ENCODE data around the gene GNL1.
"Not testable (repeated sequence)": the region's sequence is repeated elsewhere in the genome, so short reads cannot be mapped to it uniquely, and the experiment has no call there.

Gene GNL1

GRCh38 chr6:30529349-30529875 is 26.9 kb downstream of the GNL1 start:
- DNase-seq, result peak; percentile 28

DNA sequence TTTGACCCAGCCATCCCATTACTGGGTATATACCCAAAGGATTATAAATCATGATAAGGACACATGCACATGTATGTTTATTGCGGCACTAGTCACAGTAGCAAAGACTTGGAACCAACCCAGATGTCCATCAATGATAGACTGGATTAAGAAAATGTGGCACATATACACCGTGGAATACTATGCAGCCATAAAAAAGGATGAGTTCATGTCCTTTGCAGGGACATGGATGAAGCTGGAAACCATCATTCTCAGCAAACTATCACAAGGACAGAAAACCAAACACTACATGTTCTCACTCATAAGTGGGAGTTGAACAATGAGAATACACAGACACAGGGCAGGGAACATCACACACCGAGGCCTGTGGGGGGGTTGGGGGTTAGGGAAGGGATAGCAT is 29.8 kb downstream of the GNL1 start:
- not testable (repeated sequence) for DNase-seq

- not testable (repeated sequence) for DNase-seq
Observed at GRCh38 chr6:30521952-30522351, 34.3 kb downstream of the GNL1 start.

- DNase-seq, result not testable (repeated sequence)
Observed at GRCh38 chr6:30521082-30521481, 35.2 kb downstream of the GNL1 start.

GRCh38 chr6:30520522-30520921 is 35.8 kb downstream of the GNL1 start:
- no peak for DNase-seq

GRCh38 chr6:30518505-30519145 is 37.7 kb downstream of the GNL1 start:
- peak; percentile 46 for DNase-seq

GRCh38 chr6:30517767-30518504 is 38.4 kb downstream of the GNL1 start:
- not testable (repeated sequence) for DNase-seq

- not testable (repeated sequence) for DNase-seq
Observed at GRCh38 chr6:30516754-30517076, 39.6 kb downstream of the GNL1 start.

DNA sequence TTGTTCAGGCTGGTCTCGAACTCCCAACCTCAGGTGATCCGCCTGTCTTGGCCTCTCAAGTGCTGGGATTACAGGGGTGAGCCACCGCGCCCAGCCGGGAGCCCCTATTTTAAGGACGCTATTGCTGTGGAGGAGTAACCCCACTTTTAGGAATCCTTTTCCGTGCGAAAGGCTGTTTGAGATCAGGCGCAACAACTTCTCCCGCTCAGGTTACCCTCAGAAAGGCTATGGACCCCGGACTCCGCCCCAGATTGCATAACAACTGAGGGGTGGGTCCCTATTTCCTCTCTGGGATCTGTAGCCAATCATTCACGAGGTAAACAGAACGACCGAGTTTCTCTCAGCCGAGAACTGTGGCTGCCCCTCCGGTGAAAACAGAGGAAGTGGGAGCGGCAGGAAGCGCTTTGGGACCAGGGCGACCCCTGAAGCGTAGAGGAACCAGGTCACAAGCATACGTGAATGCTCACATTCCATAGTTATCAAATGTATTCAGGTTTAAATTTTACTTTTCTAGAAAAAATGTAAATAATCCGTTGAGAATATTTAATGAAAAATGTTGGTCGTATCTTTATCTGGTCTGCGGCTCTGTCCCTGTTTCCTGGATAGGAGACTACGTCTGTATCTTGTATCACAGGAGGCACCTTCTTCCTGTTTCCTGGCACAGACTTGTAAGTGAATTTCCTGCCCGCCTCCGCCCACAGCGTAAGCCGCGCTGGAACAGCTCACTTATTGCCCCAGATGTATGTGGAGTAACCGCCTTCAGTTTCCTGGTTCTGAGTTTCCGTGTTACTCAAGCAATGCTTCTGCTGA is 40.1 kb downstream of the GNL1 start:
- DNase-seq, result peak; percentile 99

- DNase-seq, result no peak
Observed at GRCh38 chr6:30515106-30515505, 41.2 kb downstream of the GNL1 start.

GRCh38 chr6:30513451-30513850 is 42.8 kb downstream of the GNL1 start:
- DNase-seq, result no peak

- no peak for DNase-seq
Observed at GRCh38 chr6:30511169-30511546, 45.1 kb downstream of the GNL1 start.

GRCh38 chr6:30510419-30511168 is 45.7 kb downstream of the GNL1 start:
- DNase-seq, result no peak

GRCh38 chr6:30508890-30509736 is 47.2 kb downstream of the GNL1 start:
- DNase-seq, result peak; percentile 91

GRCh38 chr6:30507849-30508827 is 48.2 kb downstream of the GNL1 start:
- no peak for DNase-seq

- no peak for DNase-seq
Observed at GRCh38 chr6:30500421-30501355, 55.6 kb downstream of the GNL1 start.

GRCh38 chr6:30498705-30499104 is 57.6 kb downstream of the GNL1 start:
- DNase-seq, result not testable (repeated sequence)

DNA sequence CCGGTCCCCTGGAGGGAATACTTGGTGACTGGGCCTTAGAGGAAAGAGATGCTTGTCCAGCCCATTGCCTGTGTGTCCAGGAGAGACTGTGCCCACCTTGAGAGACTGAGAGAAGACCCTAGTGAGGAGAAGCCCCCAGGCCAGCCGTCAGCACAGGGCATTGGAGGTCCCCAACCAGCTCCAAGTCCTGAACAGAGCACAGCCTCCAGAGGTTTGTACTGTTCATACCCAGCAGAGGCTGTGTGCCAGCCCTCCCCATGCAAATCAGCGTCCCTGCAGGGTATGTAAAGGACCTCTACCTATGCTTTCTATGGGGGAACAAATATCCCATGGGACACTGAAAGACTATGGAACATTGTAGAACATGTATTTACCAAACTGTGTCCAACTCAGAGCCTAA is 58.6 kb downstream of the GNL1 start:
- DNase-seq, result no peak

GRCh38 chr6:30497261-30497599 is 59.1 kb downstream of the GNL1 start:
- not testable (repeated sequence) for DNase-seq

- no peak for DNase-seq
Observed at GRCh38 chr6:30495993-30496392, 60.3 kb downstream of the GNL1 start.

Measured in hematopoietic multipotent progenitor cell treated with erythropoietin and hydrocortisone succinate and interleukin-3 and kit ligand, for 4 days (in vitro differentiated cells).